Measurements from ENCODE around the gene PITPNC1.
"Not testable (repeated sequence)": the region's sequence is repeated elsewhere in the genome, so short reads cannot be mapped to it uniquely, and the experiment has no call there.

The PITPNC1 gene

DNA sequence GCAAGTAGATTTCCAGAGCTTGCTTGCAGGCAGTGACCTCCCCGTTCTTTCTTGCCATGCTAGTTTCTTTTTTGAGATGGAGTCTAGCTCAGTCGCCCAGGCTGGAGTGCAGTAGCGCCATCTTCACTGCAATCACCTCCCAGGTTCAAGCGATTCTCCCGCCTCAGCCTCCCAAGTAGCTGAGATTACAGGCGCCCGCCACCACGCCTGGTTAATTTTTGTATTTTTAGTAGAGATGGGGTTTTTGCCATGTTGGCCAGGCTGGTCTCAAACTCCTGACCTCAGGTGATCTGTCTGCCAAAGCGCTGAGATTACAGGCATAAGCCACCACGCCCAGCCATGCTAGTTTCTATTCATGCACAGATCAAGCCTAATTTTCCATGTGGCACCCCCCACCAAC, 139.5 kb downstream of the PITPNC1 start:
- DNase-seq (ENCODE audit: low spot score), result not testable (repeated sequence)

DNA sequence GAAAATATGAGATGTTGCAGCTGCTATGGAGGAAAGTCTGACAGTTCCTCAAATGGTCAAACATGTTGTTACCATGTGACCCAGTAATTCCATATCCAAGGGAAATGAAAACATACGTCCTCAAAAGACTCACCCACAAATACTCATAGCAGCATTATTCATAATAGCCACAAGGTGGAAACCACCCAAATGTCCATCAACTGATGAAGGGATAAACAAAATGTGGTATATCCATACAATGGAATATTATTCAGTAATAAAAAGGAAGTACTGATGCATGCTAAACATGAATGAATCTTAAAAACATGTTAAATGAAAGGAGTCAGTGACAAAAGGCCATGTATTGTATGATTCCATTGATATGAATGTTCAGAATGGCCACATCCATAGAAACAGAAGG, 140.2 kb downstream of the PITPNC1 start:
- DNase-seq (ENCODE audit: low spot score), result no peak

DNA sequence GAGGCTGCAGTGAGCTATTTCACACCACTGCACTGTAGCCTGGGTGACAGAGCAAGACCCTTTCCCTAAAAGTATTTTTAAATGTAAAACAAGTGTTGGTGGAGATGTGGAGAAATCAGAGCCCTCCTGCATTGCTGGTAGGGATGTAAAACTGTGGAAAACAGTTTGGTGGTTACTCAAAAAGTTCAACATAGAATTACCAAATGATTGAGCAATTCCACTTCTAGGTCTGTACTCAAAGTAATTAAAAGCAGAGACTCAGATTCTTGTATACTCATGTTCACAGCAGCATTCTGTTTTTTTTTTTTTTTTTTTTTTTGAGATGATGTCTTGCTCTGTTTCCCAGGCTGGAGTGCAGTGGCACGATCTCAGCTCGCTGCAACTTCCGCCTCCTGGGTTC, 141.8 kb downstream of the PITPNC1 start:
- no peak for DNase-seq (ENCODE audit: low spot score)

DNA sequence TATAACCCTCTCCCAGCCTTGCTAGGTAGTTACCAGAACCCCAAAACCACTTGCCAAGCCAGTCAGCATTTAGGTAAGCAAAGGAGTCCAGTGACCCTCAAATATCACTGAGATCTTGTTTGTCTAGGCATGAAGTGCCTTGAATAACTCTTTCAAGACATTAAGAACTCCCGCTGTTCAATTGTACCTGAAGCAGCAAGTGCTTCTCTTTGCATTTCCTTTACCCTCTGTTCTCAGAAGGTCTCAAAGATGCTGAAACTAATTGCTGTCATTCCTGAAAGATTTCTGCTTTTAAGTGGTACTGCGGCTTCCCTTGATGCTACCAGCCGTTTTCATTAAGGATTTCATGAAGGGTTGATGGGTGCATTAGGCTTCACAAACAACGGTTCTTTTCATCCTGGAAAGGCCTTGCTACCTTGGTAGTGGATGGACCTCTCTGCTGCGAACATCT, 142.7 kb downstream of the PITPNC1 start:
- no peak for DNase-seq (ENCODE audit: low spot score)

DNA sequence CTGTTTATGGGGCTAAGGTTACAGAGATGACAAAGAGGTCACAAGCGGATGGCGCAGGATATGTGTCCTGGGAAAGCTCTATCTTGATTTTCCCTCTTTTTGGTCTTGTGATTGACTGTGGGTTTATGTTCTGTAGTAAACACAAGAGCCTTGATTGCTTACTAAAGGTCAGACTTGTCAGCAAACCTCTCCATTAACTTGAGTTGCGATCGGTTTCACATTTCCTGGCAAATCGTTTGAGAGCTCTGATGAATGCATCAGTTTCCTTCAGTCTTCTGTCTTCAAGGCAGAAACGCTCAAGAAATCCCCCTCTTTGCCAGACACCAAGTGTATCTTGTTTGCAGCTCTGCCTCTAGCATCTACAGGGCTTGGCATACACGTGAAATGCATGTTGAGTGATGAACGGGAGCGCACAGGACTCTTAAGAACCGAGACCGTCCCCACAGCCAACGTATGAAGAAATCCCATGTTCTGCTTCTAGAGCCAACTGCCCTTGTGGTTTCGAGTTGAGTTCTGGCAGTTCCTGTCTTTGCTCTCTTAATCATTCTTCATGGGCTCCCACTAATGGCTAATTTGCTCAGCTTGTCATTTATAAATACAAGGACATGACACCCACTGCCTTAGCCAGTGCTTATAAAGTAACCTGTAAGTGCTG, 143.3 kb downstream of the PITPNC1 start:
- DNase-seq (ENCODE audit: low spot score), result peak; percentile 4

DNA sequence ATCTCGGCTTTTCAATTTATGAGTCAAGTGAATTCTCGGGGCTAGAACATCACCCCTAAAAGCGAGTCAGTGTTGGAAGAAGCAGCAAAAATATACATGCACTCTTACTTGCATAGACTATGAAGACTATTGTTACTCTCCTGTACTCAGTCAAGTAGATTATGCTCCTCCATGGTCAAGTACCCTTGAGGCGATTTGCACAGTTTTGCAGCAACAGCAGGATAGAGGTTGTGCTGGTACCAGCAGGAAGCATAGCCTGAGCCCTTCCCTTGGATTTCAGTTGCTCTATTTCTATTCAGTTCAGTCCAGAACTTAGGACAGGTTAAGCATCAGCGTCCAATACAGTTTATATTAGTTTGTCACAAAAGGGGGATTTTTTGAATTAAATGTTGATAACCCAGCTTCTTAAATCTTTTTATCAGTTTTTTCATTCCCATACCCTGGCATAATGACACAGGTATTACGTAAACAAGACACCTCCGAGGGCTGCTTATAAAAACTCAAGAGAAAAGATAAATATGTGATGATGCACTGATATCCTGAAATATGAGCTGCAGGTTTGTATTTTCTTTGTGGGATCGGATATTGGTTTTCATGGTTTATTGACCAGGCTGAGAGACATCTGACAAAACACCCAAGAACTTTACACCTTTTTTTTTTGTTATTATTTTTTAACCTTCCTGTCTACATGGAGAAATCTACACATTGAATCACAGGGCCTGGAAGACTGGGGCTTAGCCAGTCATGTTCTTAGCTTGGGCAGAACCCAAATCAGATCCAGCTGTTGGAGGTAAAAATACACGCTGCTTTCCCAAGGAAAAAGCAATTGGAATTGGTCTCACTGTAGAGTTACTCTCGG, 144.1 kb downstream of the PITPNC1 start:
- no peak for DNase-seq (ENCODE audit: low spot score)

DNA sequence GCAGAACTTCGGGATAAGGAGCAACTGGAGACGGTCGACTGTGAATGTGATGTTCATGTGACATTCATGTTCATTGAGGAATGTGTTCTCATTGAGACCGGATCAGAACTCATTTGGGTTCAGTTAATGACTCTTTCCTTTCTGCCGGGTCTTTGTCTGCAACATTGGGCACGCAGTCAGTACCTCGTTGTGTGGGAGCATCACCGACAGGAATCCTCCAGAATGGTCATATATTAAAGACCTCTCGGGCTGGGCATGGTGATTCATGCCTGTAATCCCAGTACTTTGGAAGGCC, 144.6 kb downstream of the PITPNC1 start:
- DNase-seq (ENCODE audit: low spot score), result no peak

DNA sequence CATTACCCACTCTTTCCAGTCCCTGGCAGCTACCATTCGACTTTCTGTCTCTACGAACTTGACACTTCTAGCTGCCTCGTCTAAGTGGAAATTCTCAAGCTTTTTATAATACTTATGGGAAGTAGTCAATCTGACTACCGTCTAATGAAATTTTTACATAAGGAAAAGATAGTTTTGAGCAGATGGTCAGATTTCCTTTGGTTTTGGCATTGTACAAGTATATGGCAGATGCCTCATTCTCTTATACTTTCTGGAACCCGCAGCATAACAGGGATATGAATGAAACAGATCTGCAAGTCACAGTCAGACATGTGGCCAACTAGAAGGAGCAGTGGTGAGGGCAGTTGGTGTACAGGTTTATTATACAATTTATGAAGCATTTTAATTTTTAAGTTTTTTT, 146.0 kb downstream of the PITPNC1 start:
- no peak for DNase-seq (ENCODE audit: low spot score)

DNA sequence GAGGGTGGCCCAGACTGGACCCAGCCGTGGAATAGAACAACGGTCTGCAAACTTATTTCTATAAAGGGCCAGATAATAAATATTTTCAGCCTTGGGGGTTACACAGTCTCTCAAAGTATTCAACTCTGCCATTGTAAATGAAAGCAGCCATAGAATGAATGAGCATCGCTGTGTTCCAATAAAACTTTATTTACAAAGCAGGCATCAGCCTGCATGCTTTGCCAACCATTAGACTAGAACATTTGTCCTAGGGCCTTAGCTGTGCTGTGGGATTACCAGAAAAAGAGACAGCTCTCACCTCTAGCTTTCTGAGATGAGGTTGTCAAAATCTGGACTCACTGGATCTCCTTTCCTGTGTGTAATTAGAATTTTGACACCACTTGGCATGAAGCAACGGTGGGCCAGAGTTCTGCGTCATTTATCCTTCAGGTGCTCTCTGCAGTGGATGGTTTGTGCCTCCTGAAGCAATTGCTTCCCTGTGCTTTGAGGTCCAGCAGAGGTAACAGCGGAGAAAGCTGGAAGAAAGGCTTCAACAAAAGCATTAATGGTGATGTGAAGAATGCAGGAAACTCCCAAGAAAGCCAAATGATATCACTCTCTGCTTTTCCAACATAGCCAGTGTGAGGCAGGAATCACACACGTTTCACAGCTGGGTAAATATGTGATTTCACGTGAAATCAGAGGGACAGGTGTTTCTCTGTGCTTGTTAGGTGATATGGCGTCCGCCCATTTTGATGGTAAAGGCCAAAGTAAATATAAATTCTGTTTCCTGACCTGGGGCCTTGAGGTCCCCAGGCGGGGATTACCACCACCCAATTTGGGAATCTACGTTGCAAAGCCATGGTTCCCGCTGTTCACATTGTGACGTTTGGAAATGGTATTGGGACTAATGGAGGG, 148.4 kb downstream of the PITPNC1 start:
- no peak for DNase-seq (ENCODE audit: low spot score)

DNA sequence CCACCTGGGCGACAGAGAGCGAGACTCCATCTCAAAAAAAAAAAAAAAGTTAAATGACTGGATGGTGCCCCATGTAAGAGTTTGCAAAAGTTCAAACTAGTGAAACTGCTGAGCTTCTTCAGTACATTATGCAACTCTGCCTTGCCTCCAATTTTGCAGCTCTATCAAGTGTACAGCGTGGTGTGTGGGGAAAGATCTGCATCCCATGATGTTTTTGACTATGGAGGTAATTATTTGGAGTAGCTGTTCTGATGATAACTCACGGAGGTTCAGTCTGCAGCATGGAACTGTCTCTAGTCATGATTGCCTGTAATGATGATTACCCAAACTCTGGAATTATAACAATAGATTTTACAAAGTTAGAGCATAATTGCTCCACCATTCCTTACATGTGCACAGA, 149.6 kb downstream of the PITPNC1 start:
- DNase-seq (ENCODE audit: low spot score), result no peak

DNA sequence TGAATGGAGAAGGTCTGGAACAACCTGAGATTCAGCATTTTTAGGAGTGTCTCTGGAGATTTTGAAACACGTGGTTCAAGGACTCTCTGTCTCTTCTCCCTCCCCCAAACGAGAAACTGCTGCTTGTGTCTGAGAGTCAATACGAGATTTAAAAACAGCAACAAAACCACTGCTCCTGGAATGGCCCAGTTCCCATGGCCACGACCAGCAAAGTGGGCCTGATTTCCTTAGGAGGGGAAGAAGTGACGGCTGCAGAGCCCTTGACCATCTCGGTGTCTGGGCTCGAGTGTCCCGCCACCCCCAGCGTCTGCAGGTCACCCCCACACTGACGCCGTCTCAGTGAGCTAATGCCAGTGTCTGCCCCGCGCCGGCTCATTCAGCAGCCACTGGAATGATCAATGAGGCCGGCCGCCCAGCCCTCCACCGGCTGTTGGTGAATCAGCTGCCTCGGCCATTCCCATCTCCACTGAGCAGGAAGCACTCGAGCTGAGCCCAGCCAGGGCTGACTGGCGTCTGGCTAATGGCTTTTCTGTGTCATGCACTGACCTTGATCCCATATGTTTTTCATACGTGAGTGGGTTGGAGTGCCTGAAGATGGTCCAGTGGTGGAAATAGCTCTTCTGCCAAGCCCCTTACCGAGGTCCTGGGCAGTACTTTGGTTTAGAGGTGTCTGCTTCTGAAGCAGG, 151.8 kb downstream of the PITPNC1 start:
- DNase-seq (ENCODE audit: low spot score), result no peak

DNA sequence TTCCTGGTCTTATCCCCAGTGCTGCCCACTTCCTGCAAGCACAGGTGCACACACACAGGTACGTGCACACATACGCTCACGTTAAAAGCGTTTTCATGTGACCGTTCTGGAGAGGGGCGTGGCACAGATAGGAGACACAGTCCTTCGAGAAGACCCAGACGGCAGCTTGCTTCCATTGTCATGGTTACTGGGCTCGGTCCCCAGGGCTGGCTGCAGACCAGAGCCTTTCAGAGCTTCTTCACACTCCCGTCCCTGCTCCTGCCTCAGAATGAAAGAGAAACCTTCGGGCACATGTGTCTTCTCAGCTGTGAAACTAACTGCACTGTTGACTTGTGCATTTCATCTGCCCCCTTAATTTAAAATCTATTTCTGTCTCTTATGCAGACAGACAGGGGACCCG, 154.2 kb downstream of the PITPNC1 start:
- no peak for DNase-seq (ENCODE audit: low spot score)

DNA sequence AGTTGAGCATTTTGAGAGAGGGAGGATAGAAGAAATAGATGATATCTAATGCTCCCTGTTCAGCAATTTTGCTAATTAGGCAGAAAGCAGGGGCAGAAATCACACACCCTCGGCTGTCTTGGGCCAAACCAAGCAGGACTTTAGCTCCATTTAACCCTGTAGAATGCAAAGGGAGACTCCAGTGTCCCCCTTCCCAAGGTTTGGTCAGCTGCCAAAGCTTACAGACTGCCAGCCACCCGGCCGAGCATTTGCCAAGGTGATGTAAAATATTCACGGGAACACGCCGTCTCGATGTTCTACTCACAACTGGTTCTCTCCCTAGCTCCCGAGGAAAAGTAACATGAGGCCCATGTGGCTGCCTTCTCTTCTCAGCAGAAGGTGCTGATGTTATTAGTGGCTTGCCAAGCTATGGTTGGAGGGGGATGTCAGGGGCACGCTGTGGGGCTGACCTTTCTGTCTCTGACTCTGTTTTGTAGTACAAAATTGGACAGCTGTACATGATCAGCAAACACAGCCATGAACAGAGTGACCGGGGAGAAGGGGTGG, 155.3 kb downstream of the PITPNC1 start:
- no peak for DNase-seq (ENCODE audit: low spot score)

DNA sequence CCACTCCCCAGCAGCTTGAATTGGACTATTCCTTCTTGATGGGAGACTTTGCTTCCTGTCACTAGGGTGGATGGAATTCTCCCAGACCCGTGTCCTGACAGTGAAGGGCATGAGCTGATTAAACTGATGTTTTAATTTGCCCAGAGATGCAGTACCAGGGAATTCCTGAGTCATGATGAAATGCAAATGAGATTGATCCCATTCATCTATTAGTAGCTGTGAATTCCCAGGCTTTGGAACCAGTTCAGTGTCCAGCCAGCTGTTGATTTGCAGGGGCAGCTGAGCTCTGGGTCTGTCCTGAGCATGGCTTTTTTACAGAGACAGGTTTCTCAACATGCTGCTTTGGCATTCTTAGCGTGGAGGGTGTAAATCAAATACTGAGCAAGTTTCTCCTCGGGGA, 157.9 kb downstream of the PITPNC1 start:
- no peak for DNase-seq (ENCODE audit: low spot score)

DNA sequence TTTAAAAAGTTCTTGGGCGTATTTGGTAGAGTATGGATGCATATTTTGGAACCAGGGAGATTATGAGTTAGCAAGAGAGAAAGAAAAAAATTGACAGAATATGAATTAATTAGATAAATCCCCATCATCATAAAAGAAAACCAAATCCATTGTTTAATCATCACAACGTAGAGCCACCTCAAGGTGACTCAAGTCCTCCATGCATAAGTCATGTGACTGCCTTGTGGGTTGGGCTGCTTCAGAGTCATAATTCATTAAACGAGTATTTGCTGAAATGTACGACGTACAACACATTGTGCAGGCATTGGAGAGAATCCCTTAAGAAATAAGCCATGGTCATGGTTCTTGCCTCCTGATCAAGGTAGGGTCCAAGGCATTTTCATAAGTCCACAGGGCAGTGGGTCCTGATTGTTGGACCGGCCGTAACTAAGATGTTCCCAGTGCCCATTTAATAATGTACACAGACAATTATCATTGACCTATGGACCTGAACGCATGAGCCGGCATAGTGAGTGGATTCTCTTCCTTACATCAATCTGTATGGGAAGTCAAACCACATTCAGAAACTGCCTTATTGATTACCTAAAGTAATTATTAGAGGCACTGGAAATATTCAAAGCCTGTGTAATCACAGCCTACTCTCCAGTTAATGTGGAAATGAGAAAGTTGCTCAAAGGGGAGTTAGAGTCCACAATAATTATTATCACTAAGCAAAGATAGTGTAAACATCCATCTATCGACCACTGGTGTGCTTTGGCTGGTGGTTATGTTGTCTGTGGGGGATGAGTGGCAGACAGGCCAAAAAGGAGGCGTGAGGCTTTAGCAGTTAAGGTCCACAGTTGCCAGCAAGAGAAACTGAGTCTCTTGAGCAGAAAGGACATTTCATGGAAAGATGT, 165.4 kb downstream of the PITPNC1 start:
- DNase-seq (ENCODE audit: low spot score), result no peak

DNA sequence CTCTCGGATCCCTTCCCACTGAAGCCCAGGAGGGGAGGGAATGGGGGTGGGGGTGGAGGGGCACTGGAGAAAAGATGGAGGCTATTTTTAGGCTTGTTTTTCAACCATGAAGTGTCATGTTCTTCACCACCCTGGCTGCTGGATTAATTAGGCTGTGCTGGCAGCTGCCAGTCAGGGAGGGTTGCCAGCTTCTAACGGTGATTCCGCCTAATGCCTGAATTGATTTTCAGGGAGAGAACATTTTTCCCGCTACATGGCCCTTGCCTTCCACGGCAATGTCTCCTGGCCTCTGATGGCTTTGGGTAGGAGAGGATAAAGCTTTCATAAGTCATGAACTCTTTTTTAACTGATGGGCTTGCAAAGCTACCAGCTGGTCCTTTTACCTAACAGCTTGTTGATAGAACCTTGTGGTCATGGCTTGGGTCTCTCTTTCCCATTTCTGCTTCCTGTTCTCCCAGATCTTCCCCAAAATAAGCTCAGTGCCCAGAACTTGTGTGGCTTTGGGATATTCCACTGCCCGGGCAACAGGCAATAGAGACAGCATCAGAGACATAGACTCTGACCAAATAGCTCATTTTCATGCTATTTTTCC, 167.4 kb downstream of the PITPNC1 start:
- no peak for DNase-seq (ENCODE audit: low spot score)

DNA sequence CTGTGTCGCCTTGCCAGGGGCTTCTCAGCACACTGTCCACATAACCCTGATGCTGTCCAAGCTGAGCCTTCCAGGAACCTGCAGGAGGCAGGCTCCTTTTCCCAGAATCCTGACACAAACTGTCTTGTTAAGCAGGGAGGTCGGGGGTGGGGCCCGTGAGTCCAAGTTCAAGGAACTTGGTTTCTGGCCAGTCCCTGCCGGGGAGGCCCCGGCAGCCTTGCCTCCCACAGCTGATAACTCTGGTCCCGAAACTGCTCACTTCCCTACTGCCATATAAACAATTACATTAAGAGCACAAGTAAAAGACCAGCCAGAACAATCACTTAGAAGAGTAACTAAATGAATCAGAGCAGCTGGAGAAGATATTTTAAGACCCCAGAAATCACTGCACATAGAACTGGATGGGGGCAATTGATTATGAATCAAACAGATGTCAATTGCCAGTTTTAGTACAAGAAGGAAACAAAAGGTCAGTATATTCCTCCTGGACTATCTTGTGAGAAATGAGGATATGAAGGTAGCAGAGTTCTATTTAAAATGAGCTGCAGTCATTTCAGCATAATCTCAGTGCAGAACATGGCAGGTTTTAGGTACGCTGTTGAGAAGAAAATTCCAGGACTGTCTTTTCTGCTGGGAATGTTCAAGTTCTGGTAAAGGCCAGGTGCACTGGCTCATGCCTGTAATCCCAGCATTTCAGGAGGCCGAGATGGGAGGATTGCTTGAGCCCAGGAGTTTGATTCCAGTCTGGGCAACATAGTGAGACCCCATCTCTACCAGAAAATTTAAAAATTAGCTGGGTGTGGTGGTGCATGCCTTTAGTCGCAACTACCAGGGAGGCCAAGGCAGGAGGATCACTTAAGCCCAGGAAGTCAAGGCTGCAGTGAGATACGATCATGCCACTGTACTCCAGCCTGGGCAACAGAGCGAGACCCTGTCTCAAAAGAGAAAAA, 169.8 kb downstream of the PITPNC1 start:
- no peak for DNase-seq (ENCODE audit: low spot score)

DNA sequence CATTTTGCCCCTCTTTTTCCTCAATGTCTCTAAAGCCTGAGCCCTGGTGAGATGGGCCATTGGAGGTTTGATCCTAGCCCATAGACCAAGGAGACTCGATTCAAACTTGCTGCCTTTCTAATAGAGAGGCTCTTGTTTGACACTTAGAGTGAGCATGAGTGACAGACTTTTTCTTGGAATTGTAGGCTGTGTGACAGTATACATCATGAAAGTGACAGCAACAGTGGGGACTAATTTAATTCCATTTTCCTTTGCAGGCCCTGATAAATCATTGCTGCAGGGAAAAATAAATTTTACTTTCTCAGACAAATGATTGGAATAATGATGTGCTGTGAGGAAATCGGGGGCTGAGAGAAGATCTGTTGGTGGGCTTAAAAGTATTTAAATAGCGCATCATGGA, 171.6 kb downstream of the PITPNC1 start:
- no peak for DNase-seq (ENCODE audit: low spot score)

DNA sequence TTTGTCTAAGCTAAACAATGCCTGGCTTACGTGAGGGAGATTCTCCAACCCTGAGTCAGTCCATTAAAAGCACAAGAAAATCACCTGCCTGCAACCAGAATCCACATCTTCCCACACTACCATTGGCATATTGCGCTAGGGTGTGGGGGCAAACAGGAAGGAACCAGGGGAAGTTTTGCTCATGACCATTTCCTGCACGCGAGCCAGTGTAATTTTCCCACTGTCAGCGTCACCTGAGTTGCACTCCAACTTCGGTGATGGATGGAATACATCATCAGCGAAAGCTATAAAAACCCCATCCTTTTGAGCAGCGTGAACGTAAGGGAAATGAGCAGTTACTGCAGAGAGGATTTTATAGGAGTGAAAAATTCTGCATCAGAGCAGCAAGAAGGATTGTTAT, 172.7 kb downstream of the PITPNC1 start:
- DNase-seq (ENCODE audit: low spot score), result no peak

Data from CD4-positive, alpha-beta T cell treated with Interleukin-15 for 4 hours (primary cell).